GM12878 (cell line): ENCODE results near the gene BEND4. TPM values are rescaled to one million over a fixed set of nuclear protein-coding genes. Genes with fewer than 3 reads are reported as not detected.
"Not testable (repeated sequence)": the region's sequence is repeated elsewhere in the genome, so short reads cannot be mapped to it uniquely, and the experiment has no call there.

Experiments used
- ATAC-seq: fragments of 200-7000 bp; cut with Tn5 transposase; 3 replicates; pipeline ENCODE4 v1.9.1; 2020; ENCODE audit warnings: mild to moderate bottlenecking, moderate library complexity
- BruUV-seq: library from RNA; stranded (reverse); fragments of 400-500 nt; replicated peaks from 2 replicates; lab custom pipeline; 2021; lab: Mats Ljungman, UMichigan
- CTCF ChIA-PET: fragments of 300-600 bp; sonication (Branson Sonifier 250); formaldehyde crosslinking; extraction: SDS; loops from one replicate; lab custom pipeline; 2021; ENCODE audit warnings: inconsistent platforms; lab: Yijun Ruan, JAX
- POLR2A ChIA-PET: fragments of 350-600 bp; formaldehyde crosslinking; extraction: SDS; loops from one replicate; lab custom pipeline; 2021; ENCODE audit warnings: inconsistent platforms; lab: Charles Lee
- RAD21 ChIA-PET: fragments of 300-600 bp; sonication (Branson Sonifier 250); formaldehyde crosslinking; loops from one replicate; lab custom pipeline; 2023; ENCODE audit warnings: antibody characterized with exemption; ENCODE audit not compliant: unreplicated experiment; lab: Charles Lee
- SMC1A ChIA-PET: fragments of 300-600 bp; sonication (Branson Sonifier 250); formaldehyde crosslinking; loops from one replicate; lab custom pipeline; 2023; ENCODE audit not compliant: unreplicated experiment, uncharacterized antibody; lab: Charles Lee
- DNase-seq: peaks from one replicate; pipeline ENCODE4 v3.0.0-alpha.2; 2011; ENCODE audit warnings: low read depth, low spot score
- FAIRE-seq: peaks from 3 replicates; lab custom pipeline; 2011; peaks lifted over from hg19 to GRCh38; lab: Jason Lieb, UNC
- H2AFZ ChIP-seq: 2 replicates; pipeline ENCODE4 v1.6.0; 2011; ENCODE audit warnings: low read depth, low read length, control low read depth; ENCODE audit not compliant: control insufficient read depth
- H3K27ac ChIP-seq: 2 replicates; pipeline ENCODE4 v1.5.1; 2011; ENCODE audit warnings: control low read depth; ENCODE audit not compliant: control insufficient read depth, insufficient read depth
- H3K27me3 ChIP-seq, 2 experiments: replicated peaks in 1 of 2; 2 replicates each; pipeline versions ENCODE4 v1.6.0 to v1.6.1; 2011; ENCODE audit warnings: low read length in 1 of 2; ENCODE audit not compliant: control insufficient read depth in 2 of 2, insufficient read depth in 2 of 2
- H3K36me3 ChIP-seq, 2 experiments: 2 replicates each; pipeline ENCODE4 v1.5.1; 2011; ENCODE audit warnings: low read length in 1 of 2; ENCODE audit not compliant: control insufficient read depth in 2 of 2, insufficient read depth in 2 of 2
- H3K4me1 ChIP-seq: 2 replicates; pipeline ENCODE4 v1.6.1; 2011; ENCODE audit warnings: mild to moderate bottlenecking, low read length, moderate library complexity, mixed read lengths; ENCODE audit not compliant: control insufficient read depth, insufficient read depth
- H3K4me2 ChIP-seq: 2 replicates; pipeline ENCODE4 v1.6.0; 2011; ENCODE audit warnings: control low read depth; ENCODE audit not compliant: control insufficient read depth, insufficient read depth
- H3K4me3 ChIP-seq: fragments of 200-600 bp; sonication (generic); 2 replicates; pipeline ENCODE4 v1.5.1; 2016
- H3K79me2 ChIP-seq: 2 replicates; pipeline ENCODE4 v1.6.0; 2011; ENCODE audit warnings: low read length; ENCODE audit not compliant: control insufficient read depth, insufficient read depth
- H3K9ac ChIP-seq: 2 replicates; pipeline ENCODE4 v1.8.0; 2011; ENCODE audit warnings: low read length, control low read depth, mixed read lengths; ENCODE audit not compliant: control insufficient read depth, insufficient read depth
- H3K9me3 ChIP-seq: replicated peaks from 3 replicates; pipeline ENCODE4 v1.5.1; 2011; ENCODE audit warnings: mild to moderate bottlenecking, low read length; ENCODE audit not compliant: control insufficient read depth, insufficient read depth
- H4K20me1 ChIP-seq: 2 replicates; pipeline ENCODE4 v1.6.0; 2011; ENCODE audit not compliant: control insufficient read depth, insufficient read depth
- CTCF ChIP-seq, 3 experiments: IDR thresholded peaks in 2 of 3; conservative IDR thresholded peaks in 1 of 3; 2 replicates each; pipeline ENCODE4 v1.5.1; 2011; ENCODE audit warnings: low read depth in 3 of 3, low read length in 3 of 3, mild to moderate bottlenecking in 3 of 3, control low read depth in 2 of 3, moderate library complexity in 2 of 3, inconsistent platforms in 1 of 3, mixed read lengths in 1 of 3; ENCODE audit not compliant: control insufficient read depth in 2 of 3, insufficient read depth in 1 of 3; ENCODE audit errors: extremely low read depth in 1 of 3
- ETV6 ChIP-seq, 2 experiments: fragments of 450-650 bp in 1 of 2; IDR thresholded peaks in 1 of 2; conservative IDR thresholded peaks in 1 of 2; 2 replicates each; pipeline ENCODE4 v1.6.1; 2014; ENCODE audit warnings: antibody characterized with exemption in 1 of 2, borderline replicate concordance in 1 of 2, low read depth in 1 of 2, mild to moderate bottlenecking in 1 of 2, moderate library complexity in 1 of 2
- JUNB ChIP-seq: IDR thresholded peaks from 2 replicates; pipeline ENCODE4 v1.6.1; 2016; ENCODE audit warnings: antibody characterized with exemption, mild to moderate bottlenecking
- REST ChIP-seq: IDR thresholded peaks from 2 replicates; pipeline ENCODE4 v1.6.1; 2012; ENCODE audit warnings: mild to moderate bottlenecking, low read depth, low read length
- WGBS: methylation state at CpG from one replicate; pipeline ENCODE4 v1.1.6; 2016; ENCODE audit warnings: low lambda C conversion rate; ENCODE audit not compliant: insufficient replicate concordance, insufficient coverage; ENCODE audit errors: missing lambda C conversion rate; 5-methylcytosine and 5-hydroxymethylcytosine counted together
- in situ Hi-C: fragments of 300-500 bp; cut with MboI; formaldehyde crosslinking; loops from 9 replicates; pipeline ENCODE4 v1.14.3; 2018; ENCODE audit warnings: mixed read lengths
- intact Hi-C: fragments of 100-400 bp; cut with micrococcal nuclease; formaldehyde crosslinking; loops from one replicate; pipeline ENCODE4 v1.14.2; 2022; ENCODE audit not compliant: unreplicated experiment
- polyA plus RNA-seq, 11 experiments: library from polyadenylated mRNA; depleted of rRNA in 4 of 11; unstranded in 6 of 11; stranded (reverse) in 5 of 11; fragments of >200 nt; fragmentation: Nextera tagmentation in 4 of 11; fragmentation: Illumina TruSeq in 1 of 11; extraction: Ambion mirVana in 4 of 11; extraction: Trizol in 1 of 11; gene quantifications; 1 replicate in 1 of 11; 2 replicates in 10 of 11; pipeline versions ENCODE4 v1.2.1 to v1.2.3, GENCODE V29; 2011 to 2016; ENCODE audit warnings: inconsistent platforms in 2 of 11, missing spikeins in 2 of 11, low read depth in 1 of 11
- total RNA-seq, 4 experiments: library from RNA; depleted of rRNA in 3 of 4; stranded (reverse); fragments of >200 nt in 3 of 4; fragmentation: Illumina TruSeq in 1 of 4; extraction: Trizol in 1 of 4; gene quantifications; 2 replicates each; pipeline versions ENCODE4 v1.2.1 to v1.2.3, GENCODE V29; 2013 to 2021

Gene BEND4
- total and polyA plus RNA-seq, 10 of the 15 experiments (the other 5 are each of a cell fraction or from before 2014, with no cell fraction given), result under 0.01 to 0.15 (median 0.04) TPM; not detected in 1

GRCh38 chr4:42167709-42168108 lies 15.3 kb upstream of the BEND4 start (continued):
- TF ChIP-seq REST (peak; percentile 24; the same call in 1 of the 2 replicates), ETV6 (conservative IDR thresholded peaks at IDR 0.05 in 1 of 2, IDR thresholded peaks at IDR 0.05 in 1 of 2; ENCODE audit: borderline replicate concordance in 1 of 2, low read depth in 1 of 2) (peak in 1 of 2 experiments; percentile 85; a peak in 2 of 4 replicates), JUNB (peak; percentile 93), CTCF (IDR thresholded peaks at IDR 0.05 in 2 of 3, conservative IDR thresholded peaks at IDR 0.05 in 1 of 3; ENCODE audit: control insufficient read depth in 2 of 3, extremely low read depth in 1 of 3, insufficient read depth in 1 of 3, low read depth in 3 of 3, low read length in 3 of 3) (no peak)

GRCh38 chr4:42166186-42166585 lies 13.7 kb upstream of the BEND4 start:
- H3K4me3 ChIP-seq, CTCF ChIA-PET, FAIRE-seq, H3K4me1 ChIP-seq, ATAC-seq, H2AFZ ChIP-seq, RAD21 ChIA-PET, in situ Hi-C loops, intact Hi-C loops, H3K9ac ChIP-seq, H3K36me3 ChIP-seq, DNase-seq, H3K79me2 ChIP-seq, H4K20me1 ChIP-seq, H3K9me3 ChIP-seq, H3K4me2 ChIP-seq, H3K27ac ChIP-seq, BruUV-seq, H3K27me3 ChIP-seq: not testable (repeated sequence)
- 76% methylated on average over 6 of the region's 6 CpGs for WGBS
- ChIA-PET POLR2A (interaction anchor here (0.7 kb wide), 1 partner anchor 474 kb away, joined by 3 read pairs; no protein-coding TSS in a partner anchor), SMC1A (interaction anchor here (0.6 to 1.0 kb wide), 2 partner anchors 115 to 189 kb away, joined by 3 to 4 read pairs; no protein-coding TSS in a partner anchor)
